Measurements from ENCODE around the gene GAB4. TPM values are rescaled to one million over a fixed set of nuclear protein-coding genes. Genes with fewer than 3 reads are reported as not detected.

The GAB4 gene
- total RNA-seq, 1 donor from 2014 or later: not detected

DNA sequence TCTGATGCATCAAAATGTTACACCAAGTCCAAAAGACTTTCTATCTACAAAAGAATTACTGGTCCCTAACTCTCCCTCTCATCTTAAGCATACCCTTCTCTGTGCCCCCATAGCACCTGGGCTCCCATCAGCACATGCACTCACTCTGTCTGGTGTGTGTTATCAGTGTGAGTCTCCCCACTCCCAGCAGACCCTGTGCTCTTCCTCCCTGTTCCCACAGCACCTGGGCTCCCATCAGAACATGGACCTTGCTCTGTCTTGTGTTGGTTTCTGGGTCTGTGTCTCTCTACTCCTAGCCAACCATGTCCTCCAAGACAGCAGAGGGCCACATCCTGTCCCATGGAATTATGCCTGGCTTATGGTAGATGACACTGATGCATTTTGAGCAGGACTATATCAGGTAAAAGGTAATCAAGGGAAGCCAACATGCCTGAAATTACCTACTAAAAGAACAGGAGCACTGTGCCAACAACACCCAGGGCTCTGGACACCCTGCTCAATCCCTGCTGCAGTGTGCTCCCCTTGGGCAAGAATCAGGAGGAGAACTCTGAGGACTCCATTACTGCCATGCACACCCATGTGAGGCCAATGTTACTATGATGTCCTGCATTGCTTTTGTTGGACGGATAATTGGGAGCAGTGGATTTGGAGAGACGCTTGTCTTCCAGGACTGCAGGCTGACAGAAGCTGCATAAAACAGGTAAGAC lies 34.3 kb downstream of the GAB4 start:
- Mint-ChIP-seq H3K36me3 (ENCODE audit: unreplicated experiment) (no peaks in the 10 kb centered on the region), H3K4me1 (ENCODE audit: unreplicated experiment) (no peaks in the 10 kb centered on the region), H3K9me3 (ENCODE audit: unreplicated experiment) (peaks cover 8% of the 10 kb centered on the region), H3K4me3 (ENCODE audit: unreplicated experiment) (no peak overlapping the region), H3K27ac (ENCODE audit: unreplicated experiment) (no peak overlapping the region), H3K27me3 (ENCODE audit: unreplicated experiment) (no peaks in the 10 kb centered on the region)
- TF ChIP-seq, protein P1, sequence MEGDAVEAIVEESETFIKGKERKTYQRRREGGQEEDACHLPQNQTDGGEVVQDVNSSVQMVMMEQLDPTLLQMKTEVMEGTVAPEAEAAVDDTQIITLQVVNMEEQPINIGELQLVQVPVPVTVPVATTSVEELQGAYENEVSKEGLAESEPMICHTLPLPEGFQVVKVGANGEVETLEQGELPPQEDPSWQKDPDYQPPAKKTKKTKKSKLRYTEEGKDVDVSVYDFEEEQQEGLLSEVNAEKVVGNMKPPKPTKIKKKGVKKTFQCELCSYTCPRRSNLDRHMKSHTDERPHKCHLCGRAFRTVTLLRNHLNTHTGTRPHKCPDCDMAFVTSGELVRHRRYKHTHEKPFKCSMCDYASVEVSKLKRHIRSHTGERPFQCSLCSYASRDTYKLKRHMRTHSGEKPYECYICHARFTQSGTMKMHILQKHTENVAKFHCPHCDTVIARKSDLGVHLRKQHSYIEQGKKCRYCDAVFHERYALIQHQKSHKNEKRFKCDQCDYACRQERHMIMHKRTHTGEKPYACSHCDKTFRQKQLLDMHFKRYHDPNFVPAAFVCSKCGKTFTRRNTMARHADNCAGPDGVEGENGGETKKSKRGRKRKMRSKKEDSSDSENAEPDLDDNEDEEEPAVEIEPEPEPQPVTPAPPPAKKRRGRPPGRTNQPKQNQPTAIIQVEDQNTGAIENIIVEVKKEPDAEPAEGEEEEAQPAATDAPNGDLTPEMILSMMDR (IDR thresholded peaks at IDR 0.05): no peak
- no peak for DNase-seq (ENCODE audit: extremely low spot score, unreplicated experiment)

GRCh38 chr22:16972311-16972710 lies 35.7 kb downstream of the GAB4 start:
- peaks cover 12% of the 10 kb centered on the region for H3K9me3 Mint-ChIP-seq (ENCODE audit: unreplicated experiment)
- H3K27ac Mint-ChIP-seq (ENCODE audit: unreplicated experiment): no peak overlapping the region
- TF ChIP-seq, protein P1 (IDR thresholded peaks at IDR 0.05): no peak
- no peaks in the 10 kb centered on the region for H3K36me3 Mint-ChIP-seq (ENCODE audit: unreplicated experiment)
- no peak overlapping the region for H3K4me3 Mint-ChIP-seq (ENCODE audit: unreplicated experiment)
- H3K4me1 Mint-ChIP-seq (ENCODE audit: unreplicated experiment): no peaks in the 10 kb centered on the region
- H3K27me3 Mint-ChIP-seq (ENCODE audit: unreplicated experiment): no peaks in the 10 kb centered on the region
- no peak for DNase-seq (ENCODE audit: extremely low spot score, unreplicated experiment)

- no peaks in the 10 kb centered on the region for H3K27me3 Mint-ChIP-seq (ENCODE audit: unreplicated experiment)
- TF ChIP-seq, protein P1 (IDR thresholded peaks at IDR 0.05): no peak
- H3K36me3 Mint-ChIP-seq (ENCODE audit: unreplicated experiment): no peaks in the 10 kb centered on the region
- peaks cover 4% of the 10 kb centered on the region for H3K9me3 Mint-ChIP-seq (ENCODE audit: unreplicated experiment)
- no peak overlapping the region for H3K4me3 Mint-ChIP-seq (ENCODE audit: unreplicated experiment)
- no peak overlapping the region for H3K27ac Mint-ChIP-seq (ENCODE audit: unreplicated experiment)
- no peaks in the 10 kb centered on the region for H3K4me1 Mint-ChIP-seq (ENCODE audit: unreplicated experiment)
- DNase-seq (ENCODE audit: extremely low spot score, unreplicated experiment): no peak
These were observed 37.6 kb downstream of the GAB4 start for GRCh38 chr22:16970446-16970845.

DNA sequence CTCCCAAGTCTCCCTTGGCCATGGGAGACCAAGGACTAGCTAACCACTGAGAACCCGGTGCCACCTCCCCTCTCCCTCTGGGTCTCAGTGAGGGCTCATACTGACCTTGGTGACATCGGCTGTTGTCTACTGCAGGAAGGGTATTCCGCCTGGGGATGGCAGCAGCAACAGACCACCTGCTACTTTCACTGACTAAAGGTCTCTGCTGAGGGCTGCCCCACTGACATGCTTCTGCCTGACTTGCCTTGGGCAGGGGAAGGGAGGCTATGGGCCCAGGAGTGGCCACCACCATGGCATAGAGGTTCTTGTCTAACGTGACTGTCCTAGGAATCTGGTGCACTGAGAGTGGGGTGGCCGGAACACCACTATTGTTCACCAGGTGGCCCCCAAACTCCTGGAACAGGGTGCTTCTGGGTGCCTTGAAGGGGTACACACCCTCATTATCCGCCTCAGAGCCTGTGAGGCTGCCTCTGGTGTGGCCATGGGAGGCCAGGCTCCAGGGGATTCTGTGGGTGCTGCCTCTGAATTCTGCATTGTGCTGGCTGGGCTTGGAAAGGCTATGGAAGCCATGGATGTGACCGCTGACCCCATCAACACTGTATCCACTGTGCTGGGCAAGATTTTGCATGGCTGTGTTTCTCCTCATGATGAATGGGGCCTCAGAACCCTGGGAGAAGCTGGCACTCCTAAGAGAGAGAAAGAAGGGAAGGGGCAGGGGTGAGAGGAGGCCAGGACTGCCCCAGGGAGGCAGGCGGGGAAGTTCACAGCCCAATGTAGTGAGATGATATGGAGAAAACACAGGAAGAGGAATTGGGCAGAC lies 38.3 kb downstream of the GAB4 start:
- Mint-ChIP-seq H3K4me1 (ENCODE audit: unreplicated experiment) (no peaks in the 10 kb centered on the region), H3K36me3 (ENCODE audit: unreplicated experiment) (no peaks in the 10 kb centered on the region), H3K27ac (ENCODE audit: unreplicated experiment) (no peak overlapping the region), H3K4me3 (ENCODE audit: unreplicated experiment) (no peak overlapping the region), H3K9me3 (ENCODE audit: unreplicated experiment) (peaks cover 4% of the 10 kb centered on the region), H3K27me3 (ENCODE audit: unreplicated experiment) (no peaks in the 10 kb centered on the region)
- TF ChIP-seq, protein P1 (IDR thresholded peaks at IDR 0.05): no peak
- DNase-seq (ENCODE audit: extremely low spot score, unreplicated experiment): peak; percentile 73

DNA sequence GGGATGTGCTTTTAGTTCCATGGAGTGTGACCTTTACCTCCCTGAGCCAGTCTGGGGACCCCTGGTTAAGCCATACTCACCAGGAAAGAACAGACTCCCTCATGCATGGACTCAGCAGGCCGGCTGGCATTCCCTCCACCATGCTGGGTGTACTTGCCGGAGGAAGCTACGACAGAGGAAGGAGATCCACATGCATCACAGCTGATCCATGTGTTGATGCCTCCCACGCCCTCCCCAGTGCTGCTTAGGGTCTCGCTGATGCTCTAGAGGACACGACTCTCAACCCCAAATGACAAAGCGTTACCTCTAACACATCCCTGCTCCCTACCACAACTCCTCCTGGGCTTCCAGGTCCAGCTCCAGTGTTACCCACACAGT lies 39.8 kb downstream of the GAB4 start:
- no peak overlapping the region for H3K4me3 Mint-ChIP-seq (ENCODE audit: unreplicated experiment)
- H3K9me3 Mint-ChIP-seq (ENCODE audit: unreplicated experiment): peaks cover 9% of the 10 kb centered on the region
- H3K4me1 Mint-ChIP-seq (ENCODE audit: unreplicated experiment): no peaks in the 10 kb centered on the region
- H3K27me3 Mint-ChIP-seq (ENCODE audit: unreplicated experiment): no peaks in the 10 kb centered on the region
- TF ChIP-seq, protein P1 (IDR thresholded peaks at IDR 0.05): no peak
- DNase-seq (ENCODE audit: extremely low spot score, unreplicated experiment): no peak
- H3K27ac Mint-ChIP-seq (ENCODE audit: unreplicated experiment): no peak overlapping the region
- no peaks in the 10 kb centered on the region for H3K36me3 Mint-ChIP-seq (ENCODE audit: unreplicated experiment)
